ENCODE results near the gene UBTF. TPM values are rescaled to one million over a fixed set of nuclear protein-coding genes. Genes with fewer than 3 reads are reported as not detected.

The UBTF gene
- total and polyA plus RNA-seq, 2 of the 8 experiments (the other 6 are each of a cell fraction or from before 2014, with no cell fraction given): 14.7 to 106 TPM

DNA sequence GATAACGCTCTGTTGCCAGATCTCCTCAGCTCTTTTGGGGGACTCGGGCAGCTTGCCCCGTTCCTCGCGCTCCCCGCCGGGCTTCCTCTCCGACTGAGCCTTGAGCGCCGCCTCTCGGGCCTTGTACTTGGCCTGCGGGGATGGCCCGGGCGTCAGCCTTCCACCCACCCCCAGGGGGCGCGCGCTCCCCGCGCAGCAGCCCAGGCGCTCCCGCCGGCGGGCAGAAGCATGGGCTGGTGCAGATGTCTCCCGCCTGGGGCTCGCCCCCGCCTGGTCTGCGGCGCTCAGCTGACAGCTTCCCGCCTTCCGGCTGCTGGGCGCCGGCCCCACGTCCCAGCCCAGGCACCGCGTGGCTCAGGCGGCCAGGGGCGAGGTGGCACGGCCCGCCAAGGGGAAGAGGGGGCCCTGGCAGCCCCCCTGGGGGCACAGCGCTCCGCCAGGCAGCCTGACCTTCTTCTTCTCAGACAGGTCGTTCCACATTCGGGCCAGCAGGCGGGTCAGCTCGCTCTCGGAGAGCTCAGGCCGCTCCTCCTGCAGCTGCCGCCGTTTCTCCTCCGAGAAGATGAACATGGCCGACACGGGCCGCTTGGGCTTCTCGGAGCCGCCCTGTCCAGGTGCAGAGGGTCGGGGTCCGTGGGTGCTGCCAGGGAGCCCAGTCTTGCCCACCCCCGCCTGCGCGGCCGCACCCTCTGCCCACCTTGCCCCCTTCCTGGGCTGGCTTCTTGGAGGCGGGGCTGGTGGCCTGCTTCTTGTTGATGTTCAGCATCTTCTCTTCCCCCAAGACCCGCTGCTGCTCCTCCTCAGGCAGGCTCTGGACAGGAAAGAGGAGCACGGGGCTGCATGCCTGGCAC is 8.9 kb downstream of the UBTF start (continued):
- 0 out of 2 replicates have a peak, but pooled peaks have one; percentile 3 for TF ChIP-seq TEAD4 (IDR thresholded peaks at IDR 0.05; ENCODE audit: low read depth, low read length)
- no peak for TF ChIP-seq ATF2 (IDR thresholded peaks at IDR 0.05; ENCODE audit: low read length)
